ENCODE results near the gene FGF12.
A peak's percentile ranks its signal among the peaks of the same experiment; 100 is the strongest.
"Not testable (repeated sequence)": the region's sequence is repeated elsewhere in the genome, so short reads cannot be mapped to it uniquely, and the experiment has no call there.

Gene FGF12

DNA sequence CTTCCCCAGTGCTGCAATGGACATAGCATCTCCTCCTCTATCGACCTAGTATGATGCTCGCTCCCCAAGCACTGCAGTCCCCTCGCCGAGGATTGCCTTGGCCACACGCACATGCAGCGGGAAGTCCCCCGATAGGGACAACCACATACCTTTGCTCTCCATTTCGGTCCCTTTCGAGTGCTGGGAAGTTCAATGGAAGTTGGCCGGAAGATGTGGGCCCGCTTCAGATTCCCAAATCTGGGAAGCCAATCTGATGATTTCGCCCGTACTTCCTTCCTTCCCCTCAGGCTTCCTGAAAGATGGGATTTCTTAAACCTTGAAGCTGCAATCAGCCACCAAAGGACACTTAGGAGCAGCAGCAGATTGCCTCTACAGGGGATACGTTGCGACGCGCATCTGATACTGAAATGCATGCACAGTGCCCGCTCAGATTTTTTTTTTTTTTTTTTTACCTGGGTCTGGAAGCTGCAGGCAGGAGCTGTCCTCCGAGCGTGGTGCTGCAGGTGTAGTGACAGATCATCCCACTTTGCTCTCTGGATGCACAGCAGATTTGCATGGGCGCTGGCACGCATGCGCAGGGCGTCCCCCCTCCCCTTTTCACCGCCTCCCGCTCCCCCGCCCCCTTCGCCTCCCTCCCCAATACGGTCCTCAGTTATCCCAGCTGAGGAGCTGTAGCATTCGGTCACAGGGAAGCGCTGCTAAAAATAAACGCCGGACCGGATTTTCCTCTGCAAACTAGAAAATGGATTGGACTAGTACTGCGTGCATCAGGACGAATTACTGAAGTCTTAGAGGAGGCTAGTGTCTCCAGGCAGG, at the start of gene FGF12:
FGF12 (minus strand) TSS at position 510 of the 816 bp plus-strand sequence.
- peak; percentile 28 for DNase-seq

DNA sequence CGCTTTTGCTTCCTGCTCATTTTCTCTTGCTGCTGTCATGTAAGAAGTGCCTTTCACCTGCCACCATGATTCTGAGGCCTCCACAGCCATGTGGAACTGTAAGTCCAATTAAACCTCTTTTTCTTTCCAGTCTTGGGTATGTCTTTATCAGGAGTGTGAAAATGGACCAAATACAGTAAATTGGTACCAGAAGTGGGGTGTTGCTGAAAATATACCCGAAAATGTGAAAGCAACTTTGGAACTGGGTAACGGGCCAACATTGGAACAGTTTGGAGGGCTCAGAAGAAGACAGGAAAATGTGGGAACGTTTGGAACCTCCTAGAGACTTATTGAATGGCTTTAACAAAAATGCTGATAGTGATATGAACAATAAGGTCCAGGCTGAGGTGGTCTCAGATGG, 47.0 kb upstream of the FGF12 start:
- DNase-seq: not testable (repeated sequence)

DNA sequence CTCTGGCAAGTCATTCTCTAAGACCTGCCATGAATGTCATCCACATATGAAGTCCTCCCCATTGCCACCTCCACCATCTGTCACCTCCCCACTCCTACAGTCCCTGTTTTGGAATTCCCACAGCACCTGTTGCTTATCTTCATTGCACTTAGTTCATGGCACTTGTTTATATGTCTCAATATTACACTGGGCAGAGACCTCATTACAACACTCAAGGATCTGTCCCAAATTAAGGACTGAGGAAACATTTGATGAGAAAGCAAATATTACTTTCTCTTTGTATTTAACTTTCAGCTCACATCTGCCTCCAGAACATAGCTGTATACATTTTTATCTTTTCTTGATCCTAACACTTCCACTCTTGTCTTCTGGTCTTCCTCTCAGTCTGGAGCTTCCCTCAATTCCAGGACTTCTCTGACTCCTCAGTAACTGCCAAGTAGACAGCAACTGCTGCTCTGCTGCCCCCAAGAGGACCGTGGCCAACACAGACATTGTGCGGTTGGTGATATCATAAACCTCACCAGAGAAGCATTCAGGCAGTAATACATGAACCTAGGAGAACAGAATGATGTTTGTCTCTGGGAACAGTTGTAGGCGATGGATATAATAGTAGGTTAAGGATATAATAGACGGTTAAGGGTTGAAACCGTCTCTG, 45.0 kb upstream of the FGF12 start:
- DNase-seq: peak; percentile 68

DNA sequence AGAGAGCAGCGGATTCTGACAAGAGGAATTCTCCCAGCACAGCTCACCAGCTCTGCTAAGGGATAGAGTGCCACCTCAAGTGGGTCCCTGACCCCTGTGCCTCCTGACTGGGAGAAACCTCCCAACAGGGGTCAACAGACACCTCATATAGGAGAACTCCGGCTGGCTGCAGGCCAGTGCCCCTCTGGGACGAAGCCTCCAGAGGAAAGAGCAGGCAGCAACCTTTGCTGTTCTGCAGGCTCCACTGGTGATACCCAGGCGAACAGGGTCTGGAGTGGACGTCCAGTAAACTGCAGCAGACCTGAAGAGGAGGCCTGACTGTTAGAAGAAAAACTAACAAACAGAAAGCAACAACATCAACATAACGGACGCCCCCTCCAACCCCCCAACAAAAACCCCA, 31.3 kb upstream of the FGF12 start:
- DNase-seq: no peak

DNA sequence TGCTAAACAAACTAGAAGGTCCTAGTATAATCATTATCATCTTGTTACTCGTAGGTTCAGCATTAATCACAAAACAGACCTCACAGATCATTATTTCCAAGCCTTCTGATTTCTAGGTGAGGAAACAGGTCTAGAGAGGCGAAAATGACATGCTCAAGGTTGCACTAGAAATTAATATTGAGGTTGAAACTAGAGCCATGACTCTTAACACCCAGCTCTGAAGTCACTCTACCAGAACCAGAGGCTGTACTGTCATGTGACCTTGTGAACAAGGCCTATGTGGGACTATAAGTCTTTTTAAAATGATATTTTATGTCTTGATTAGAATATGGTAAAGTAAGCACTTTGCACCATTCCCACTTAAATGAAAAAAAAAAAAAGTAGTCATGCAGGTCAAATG, 23.8 kb upstream of the FGF12 start:
- DNase-seq: no peak

DNA sequence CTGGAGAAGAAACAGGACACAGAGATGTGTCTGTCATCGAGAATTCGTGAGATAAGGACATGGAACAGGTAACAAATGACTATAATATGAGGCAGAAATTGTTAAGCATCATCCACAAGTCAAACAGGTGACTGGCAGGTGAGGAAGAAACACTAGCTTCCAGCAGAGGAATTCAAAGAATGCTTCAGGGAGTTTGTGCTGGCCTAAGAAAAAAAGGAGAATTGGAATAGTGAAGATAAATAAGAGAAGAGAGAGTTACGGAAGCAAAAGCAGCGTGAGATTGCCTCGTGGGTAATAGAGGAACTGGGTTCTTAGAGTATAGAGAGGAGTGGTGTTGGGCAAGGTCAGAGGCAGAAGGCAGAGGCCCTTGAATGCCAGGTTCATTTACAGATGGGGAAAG, 22.9 kb upstream of the FGF12 start:
- DNase-seq: no peak

DNA sequence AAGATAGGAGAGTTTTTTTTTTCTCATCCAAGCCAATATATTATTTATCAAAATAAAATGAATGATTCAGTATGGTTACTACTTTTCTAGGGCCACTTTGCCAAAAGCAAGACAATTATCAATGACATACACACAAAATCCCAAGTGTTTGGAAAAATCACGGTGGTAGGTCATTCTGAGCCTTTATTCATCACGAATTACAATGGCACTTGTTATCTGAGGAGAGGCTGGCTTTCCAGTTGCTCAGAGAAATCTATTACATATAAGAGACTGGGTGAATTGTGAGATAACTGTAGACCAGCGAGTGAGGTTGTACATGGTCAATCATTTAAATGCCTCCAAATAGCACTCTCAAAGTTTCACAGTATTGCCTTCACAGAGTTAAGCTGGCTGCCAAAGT, 20.4 kb upstream of the FGF12 start:
- DNase-seq: no peak

DNA sequence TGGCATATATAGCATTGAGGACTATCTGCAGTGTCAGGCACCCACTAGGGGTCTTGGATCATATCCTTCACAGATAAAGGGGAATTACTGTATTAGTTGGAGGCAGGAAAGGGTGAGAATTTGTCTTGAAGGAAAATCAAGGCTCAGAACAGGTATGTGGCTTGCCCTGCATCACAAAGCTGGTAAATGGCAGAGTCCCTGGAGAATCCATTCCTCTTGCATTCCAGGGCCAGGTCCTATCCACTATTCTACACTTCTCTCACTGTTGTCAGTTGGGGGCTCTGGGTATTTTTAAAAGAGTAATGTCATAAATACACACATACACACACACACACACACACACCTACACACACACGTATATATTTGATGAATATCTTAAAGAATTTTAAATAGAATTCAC, 19.8 kb upstream of the FGF12 start:
- no peak for DNase-seq

DNA sequence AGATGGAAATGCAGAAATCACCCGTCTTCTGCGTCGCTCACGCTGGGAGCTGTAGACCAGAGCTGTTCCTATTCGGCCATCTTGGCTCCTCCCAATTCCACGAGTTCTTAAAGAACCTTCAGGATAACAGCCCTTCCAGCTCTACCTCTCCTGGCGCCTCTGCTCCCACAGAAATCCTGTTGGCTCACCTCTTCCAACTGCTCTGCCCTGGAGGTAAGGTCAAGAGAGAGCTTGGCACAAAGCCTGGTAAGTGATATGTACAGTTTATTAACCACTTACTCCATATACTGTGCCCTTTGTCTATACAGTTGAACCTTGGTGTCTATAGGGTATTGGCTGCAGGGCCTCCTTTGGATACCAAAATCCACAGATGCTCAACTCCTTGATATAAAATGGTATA, 17.8 kb upstream of the FGF12 start:
- DNase-seq: no peak

DNA sequence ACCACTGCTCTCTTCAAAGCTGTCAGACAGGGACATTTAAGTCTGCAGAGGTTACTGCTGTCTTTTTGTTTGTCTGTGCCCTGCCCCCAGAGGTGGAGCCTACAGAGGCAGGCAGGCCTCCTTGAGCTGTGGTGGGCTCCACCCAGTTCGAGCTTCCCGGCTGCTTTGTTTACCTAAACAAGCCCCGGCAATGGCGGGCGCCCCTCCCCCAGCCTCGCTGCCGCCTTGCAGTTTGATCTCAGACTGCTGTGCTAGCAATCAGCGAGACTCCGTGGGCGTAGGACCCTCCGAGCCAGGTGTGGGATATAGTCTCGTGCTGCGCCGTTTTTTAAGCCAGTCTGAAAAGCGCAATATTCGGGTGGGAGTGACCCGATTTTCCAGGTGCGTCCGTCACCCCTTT, 17.3 kb upstream of the FGF12 start:
- DNase-seq: not testable (repeated sequence)

DNA sequence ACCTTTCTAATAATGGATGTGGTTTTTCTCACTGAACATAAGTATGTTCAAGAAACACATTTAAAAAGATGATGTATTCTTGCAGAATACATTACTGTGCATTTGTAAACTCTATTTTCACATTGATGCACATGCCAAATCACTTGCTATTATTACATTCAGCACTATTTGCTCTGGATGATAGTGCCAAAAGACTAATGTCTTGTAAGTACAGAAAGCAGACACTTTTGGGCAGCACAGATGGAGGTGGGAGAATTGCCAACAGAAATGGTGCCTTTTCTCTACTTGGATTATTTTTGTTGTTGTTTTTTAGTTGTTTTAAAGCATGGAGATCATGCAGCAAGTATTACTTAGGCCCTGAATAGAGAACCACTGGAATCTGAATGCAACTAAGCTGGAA, 10.2 kb upstream of the FGF12 start:
- no peak for DNase-seq

DNA sequence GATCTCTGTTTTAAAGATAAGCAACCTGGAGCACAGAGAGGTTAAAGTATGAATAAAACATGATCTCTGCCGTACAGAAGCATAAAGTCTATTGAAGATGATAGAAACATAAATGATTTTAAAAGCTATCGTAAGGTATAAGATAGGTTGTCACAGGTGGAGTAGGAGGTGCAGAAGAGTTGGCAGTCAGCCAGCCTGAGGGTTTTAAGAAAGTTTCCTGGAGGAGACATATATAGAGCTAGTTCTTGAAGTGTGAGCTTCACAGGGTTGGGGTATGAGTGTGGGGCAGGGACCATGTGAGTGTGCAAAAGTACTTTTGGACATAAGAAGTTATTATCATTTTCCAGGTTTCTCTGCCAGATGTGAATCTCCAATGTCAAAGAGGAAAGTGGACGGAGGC, 3.9 kb upstream of the FGF12 start:
- DNase-seq: no peak

DNA sequence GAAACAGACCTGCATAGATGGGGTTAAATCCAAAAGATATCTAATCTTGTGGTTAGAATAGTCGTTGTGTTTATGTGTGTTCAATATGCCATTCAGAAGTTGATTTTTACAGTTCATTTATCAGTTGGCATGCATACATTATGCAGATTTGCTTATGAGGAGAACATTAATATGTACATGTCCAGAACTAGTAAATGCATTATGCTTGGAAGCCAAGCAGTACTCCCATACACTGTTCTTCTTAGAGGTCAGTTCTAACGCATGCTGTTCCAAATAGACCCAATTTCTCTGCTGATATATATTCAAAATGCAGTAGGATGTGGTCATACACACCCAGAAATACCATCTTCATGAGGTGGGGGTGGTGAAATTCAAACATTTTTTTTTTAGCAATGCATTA, 956 bp downstream of the FGF12 start:
- DNase-seq: no peak

DNA sequence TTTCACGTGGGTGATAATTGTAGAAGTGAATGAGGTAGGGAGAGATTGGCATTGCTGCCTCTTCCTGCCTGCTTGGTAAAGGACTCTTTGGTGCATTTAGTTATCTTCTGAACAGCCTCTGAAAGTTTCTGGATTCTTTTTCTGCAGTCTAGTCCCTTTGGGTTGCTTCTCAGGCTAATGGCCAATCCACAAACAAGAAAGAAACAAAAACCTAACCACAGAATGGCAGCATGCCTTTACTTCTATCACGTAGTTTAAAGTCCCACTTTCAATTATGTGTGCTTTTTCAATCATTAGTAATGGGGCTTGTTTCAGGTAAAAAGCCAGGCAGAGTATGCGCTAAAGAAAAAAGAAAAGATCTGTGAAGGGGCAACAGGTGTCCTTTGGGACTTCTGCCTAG, 7.4 kb downstream of the FGF12 start:
- DNase-seq: no peak

DNA sequence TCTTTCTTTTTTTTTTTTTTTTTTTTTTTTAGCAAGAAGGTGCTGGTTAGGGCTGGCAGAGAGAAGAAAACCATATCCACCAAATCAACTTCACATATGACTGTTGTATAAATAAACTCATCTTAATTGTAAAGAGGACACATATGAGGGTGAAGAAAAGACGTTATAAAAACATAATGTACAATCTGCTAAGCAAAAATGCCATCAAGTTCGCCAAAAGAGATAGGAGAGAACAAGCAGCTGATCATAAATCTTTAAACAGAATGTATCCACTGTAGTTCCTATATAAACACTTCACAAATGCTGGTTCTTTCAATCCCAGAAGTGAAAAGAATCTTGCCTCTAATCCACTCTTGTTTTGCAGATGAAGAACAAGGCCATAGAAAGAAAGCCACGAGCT, 9.2 kb downstream of the FGF12 start:
- no peak for DNase-seq

DNA sequence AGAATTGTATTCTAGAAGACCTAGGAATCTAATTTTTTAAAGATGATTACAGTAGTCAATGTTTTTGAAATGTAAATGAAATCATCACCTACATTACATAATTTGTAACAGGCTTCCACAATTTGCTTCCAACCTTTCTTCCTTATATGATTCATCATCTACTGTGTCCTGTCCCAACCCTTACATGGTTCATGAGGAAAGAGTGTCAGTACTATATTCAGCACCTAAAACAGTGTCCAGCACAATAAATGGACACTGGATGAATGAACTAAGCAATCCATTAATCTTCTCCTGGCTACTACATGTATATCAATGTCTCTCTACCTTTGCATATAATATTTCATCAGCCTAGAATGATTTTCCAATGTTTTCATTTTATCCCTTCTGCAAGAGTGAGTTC, 12.2 kb downstream of the FGF12 start:
- DNase-seq: no peak

DNA sequence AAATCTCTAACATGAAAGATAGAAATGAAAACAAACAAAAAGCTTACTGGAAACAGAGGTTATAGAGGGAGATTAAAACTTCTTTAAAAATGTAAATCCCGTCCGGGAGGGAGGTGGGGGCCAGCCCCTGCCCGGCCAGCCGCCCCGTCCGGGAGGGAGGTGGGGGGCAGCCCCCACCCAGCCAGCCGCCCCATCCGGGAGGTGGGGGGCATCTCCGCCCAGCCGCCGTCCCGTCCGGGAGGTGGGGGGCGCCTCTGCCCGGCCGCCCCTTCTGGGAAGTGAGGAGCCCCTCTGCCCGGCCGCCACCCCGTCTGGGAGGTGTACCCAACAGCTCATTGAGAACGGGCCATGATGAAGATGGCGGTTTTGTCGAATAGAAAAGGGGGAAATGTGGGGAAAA, 16.2 kb downstream of the FGF12 start:
- not testable (repeated sequence) for DNase-seq

DNA sequence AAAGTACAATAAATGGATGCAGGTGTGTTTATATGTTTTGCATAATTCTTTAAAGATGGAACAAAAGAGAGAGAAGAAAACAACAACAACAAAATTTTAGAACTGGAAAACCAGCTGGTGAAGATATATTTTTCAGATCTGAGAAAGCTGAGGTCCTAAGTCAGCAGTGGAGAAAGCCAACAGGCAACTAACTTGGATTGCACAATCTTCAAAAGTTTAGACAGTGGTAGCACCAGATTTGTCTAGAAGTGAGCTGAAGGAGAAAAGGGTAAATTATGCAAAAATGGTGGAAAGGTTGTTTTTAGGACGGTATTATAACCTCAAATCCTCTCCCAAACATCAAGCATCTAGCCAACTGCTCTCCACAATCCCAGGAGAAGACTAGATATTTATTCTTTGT, 17.0 kb downstream of the FGF12 start:
- DNase-seq: no peak

DNA sequence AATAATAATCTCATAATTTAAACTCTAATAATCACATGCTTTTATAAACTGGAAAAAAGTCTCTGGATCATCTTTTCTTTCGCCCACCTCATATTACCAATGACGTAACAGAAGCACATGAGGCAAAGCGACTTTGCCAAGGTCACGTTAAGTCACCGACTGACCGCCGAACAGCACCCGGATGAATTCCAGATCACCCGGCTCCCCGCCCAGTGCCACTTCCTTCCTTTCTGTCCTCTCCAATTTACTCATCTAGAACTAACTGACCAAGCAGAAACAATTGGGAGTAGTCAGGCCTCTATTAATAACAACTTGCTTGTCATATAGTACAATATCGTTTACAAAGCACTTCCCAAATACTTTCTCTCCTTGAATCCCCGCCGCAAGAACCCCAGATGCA, 21.1 kb downstream of the FGF12 start:
- DNase-seq: no peak

DNA sequence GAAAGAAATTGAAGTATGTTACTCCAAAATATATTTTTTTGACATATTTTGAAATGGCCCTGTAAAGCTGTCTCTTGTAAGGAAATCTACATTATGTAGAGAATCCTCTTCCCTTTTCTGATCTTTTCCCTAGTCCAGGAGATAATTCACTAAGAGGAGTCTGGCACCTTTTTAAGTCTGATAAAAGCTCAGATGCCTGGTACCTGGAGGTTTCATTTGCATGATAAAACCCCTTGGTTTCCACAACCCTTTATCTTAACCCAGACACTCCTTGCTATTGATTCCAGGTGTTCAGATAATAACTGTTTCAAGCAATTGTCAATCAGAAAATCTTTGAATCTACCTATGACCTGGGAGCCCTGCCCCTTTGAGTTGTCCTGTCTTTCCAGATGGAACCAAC, 26.5 kb downstream of the FGF12 start:
- no peak for DNase-seq

DNA sequence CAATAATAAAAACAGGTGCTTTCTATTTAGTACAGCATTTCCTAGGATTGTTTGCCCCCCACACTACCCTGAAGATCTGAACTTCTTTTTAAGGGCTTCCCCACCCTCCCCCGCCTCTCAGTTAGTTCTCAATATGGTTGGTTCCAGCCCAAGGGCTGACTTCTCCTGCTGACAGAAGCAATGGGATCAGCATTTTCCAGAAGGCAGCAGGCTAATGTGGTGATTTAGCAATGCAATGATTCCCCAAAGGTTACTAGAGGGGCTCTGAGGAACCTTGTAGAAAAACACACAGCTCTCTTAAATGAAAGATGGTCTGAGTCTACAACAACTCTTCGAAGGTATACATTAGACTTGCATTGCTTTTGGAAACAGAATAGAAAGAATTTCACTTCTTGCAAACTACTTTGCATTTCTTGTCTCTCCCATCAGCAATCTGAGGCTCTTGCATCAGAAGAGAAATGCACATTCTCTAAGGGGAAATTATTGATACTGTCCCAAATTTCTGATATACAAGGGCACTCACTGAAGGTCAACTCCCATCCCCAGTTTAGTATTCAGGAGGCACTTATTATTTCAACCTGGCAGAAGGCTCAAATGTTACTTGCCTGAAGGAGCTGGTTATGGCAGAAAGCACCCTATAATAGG, 30.3 kb downstream of the FGF12 start:
- DNase-seq: no peak

DNA sequence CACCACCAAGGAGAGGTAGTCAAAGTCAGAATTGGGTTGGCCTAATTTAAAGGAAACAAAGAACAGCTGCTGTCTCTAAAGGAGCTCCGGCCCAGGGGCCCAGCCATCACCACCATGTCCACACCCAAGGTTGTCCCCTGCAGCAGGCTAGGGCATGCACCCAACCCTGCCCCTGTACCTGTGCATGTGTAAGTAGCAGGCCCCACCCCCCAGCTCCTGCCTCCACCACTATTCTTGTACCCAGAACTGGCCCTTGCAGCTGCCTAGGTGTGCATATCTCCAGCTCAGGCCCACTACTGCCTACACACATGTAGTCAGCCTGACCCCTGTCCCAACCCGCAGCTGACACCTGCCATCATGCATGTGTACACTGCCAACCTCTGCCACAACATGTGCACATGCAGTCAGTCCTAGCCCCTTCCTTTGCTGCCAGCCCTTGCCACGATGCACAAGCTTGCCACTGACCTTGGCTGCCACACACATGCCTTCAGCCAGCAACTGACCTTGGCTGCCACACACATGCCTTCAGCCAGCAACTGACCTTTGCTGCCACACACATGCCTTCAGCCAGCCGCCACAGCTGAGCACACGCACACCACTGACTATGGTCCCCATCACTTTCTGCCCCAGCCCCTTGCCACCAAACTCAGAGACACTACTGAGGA, 39.7 kb downstream of the FGF12 start:
- no peak for DNase-seq

DNA sequence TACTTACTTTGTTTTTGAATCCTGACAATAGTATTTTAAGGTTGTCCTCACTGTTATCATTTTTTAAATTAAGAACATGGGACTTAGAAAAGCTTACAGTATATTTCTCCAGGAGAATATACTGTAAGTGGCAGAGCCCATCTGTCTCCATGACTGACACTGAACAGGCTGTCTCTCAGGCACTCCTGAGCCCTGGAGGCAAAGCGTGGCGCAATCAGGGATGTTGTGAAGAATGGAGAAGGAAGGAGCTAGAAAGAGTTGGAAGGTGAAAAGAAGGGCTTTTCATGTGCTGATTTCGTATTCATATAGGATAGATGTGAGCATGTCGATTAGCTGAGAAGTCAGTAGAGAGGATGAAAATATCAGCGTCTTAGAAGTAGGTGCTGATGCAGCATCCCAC, 41.5 kb downstream of the FGF12 start:
- DNase-seq: no peak

DNA sequence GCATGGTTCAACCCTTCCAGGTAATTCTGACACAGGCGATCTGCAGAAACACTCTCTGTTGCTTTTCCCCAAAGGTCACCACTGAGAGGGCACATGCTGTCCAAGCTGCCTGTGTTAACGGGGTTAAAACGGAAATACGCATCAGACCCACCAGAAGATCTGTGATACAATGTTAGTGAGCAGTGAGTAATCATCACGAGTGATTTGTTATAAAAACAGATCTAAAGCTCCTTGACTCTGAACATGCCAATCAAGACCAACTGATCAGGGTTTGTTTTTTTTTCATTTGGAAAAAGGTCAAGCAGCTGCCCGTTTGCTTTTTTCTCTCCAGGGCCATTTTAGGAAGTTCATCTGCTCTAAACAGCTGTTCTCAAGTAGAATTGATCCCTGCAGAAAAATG, 43.2 kb downstream of the FGF12 start:
- no peak for DNase-seq

All from NCI-H226 (cell line).